Measurements from ENCODE around the gene CALML5.

- no peak for TF ChIP-seq POLR2A (IDR thresholded peaks at IDR 0.05; ENCODE audit: low read depth, low read length)
- TF ChIP-seq, protein P1, sequence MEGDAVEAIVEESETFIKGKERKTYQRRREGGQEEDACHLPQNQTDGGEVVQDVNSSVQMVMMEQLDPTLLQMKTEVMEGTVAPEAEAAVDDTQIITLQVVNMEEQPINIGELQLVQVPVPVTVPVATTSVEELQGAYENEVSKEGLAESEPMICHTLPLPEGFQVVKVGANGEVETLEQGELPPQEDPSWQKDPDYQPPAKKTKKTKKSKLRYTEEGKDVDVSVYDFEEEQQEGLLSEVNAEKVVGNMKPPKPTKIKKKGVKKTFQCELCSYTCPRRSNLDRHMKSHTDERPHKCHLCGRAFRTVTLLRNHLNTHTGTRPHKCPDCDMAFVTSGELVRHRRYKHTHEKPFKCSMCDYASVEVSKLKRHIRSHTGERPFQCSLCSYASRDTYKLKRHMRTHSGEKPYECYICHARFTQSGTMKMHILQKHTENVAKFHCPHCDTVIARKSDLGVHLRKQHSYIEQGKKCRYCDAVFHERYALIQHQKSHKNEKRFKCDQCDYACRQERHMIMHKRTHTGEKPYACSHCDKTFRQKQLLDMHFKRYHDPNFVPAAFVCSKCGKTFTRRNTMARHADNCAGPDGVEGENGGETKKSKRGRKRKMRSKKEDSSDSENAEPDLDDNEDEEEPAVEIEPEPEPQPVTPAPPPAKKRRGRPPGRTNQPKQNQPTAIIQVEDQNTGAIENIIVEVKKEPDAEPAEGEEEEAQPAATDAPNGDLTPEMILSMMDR (conservative IDR thresholded peaks at IDR 0.05; ENCODE audit: low read depth, low read length), result no peak
These were observed 2.7 kb upstream of the CALML5 start for GRCh38 chr10:5502061-5502521.

Measured in IMR-90 (cell line).